ENCODE results near the gene VOPP1.

VOPP1 gene

DNA sequence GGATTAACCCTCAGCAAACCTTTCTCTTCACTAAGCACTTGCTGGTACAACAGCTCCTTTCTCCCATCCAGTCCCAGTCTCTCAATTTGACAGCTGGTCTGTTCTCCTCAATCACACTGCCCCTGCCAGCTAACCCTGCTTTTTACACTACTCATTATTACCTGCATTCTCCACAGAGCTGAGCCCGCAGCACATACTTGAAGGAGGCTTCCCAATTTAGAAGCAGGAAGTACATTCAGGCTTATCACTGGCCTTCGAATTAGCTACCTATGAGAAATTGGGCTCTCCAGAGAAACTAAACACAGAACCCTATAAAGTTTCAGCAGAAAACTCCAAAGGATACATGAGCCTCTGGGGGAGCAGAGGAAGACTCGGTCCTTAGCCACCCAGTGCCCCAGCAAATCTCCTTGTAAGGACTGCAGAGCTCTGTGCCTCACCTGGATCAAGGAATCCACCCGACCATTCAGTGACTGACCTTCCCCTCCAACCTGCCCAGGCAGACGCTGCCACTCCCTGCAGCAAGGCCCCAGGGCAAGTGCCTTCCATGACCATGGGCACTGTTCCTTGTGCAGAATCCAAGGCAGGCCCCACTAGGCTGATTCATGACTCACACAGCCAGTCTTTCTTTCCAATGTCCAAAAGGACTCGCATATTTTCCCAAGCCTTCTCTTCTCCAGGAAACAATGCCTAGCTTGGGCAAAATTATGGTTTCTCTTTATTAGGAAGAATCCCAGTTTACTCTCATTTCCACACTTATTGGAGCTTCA is 68.0 kb downstream of the VOPP1 start:
- H3K4me3 ChIP-seq (ENCODE audit: low read depth, low read length), result no peak overlapping the region
- TF ChIP-seq, protein P1, sequence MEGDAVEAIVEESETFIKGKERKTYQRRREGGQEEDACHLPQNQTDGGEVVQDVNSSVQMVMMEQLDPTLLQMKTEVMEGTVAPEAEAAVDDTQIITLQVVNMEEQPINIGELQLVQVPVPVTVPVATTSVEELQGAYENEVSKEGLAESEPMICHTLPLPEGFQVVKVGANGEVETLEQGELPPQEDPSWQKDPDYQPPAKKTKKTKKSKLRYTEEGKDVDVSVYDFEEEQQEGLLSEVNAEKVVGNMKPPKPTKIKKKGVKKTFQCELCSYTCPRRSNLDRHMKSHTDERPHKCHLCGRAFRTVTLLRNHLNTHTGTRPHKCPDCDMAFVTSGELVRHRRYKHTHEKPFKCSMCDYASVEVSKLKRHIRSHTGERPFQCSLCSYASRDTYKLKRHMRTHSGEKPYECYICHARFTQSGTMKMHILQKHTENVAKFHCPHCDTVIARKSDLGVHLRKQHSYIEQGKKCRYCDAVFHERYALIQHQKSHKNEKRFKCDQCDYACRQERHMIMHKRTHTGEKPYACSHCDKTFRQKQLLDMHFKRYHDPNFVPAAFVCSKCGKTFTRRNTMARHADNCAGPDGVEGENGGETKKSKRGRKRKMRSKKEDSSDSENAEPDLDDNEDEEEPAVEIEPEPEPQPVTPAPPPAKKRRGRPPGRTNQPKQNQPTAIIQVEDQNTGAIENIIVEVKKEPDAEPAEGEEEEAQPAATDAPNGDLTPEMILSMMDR (IDR thresholded peaks at IDR 0.05; ENCODE audit: low read depth, low read length, missing control alignments), result no peak
- DNase-seq (ENCODE audit: low read depth), result no peak

DNA sequence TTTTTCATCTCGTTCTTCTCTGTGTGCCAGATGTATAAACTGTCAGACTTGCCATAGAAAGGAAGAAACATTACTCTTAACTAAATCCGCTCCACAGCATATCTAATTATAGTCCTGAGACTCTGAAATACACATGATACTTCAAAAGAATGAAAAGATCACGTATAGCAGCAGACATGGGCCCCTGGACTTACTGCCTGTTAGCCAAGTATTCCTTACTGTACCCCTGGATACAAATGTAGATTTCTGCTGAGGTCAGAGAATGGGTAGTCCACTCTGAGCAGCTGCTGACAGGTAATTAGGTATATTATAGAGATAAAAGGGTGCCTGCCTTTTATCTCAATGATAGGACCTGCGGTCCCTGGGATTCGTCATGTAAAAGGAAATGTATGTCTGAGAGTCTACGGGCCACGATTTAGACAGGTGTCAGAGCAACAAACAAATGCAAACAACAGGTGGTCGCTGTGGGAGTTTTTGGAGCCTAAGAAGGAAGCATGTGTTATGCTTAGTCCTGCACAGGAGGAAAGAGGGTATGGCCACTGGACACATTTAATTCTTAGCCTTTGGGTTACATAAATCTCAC is 69.4 kb downstream of the VOPP1 start:
- H3K4me3 ChIP-seq (ENCODE audit: low read depth, low read length), result no peak overlapping the region
- no peak for DNase-seq (ENCODE audit: low read depth)
- TF ChIP-seq, protein P1 (IDR thresholded peaks at IDR 0.05; ENCODE audit: low read depth, low read length, missing control alignments), result no peak

DNA sequence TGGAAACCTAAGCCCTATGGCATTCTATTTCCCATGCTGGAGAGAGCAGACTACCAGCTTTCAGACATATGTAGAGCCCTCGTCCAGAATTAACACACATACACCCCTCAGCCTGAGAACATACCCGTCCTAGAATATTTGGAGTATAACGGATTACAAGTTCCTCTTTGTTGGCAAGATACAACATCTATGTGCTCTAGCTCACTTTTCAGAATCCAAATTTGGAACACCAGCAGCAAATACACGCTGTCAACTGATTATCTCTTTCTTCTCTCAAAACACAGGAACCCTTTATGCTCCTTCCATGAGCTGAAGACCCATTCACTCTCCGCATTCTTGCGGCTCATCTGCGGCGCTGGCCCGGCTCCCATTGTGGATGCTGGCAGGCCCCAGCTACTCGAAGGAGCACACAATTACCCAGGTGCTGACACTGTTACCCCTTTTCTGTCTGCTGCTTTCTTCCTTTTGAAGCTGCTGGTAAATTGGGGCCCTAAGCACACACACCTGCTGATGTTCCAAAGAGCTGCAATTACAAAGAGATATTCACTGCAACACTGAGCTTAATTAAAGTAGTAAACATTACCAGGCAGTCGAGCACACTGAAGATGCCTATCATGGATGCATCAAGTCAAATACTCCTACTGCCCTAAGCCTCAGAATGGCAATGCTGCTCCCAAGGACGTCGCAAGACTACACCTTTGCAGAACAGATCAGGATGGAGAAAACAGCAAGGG is 70.0 kb downstream of the VOPP1 start:
- H3K4me3 ChIP-seq (ENCODE audit: low read depth, low read length), result no peak overlapping the region
- TF ChIP-seq, protein P1 (IDR thresholded peaks at IDR 0.05; ENCODE audit: low read depth, low read length, missing control alignments), result no peak
- DNase-seq (ENCODE audit: low read depth), result no peak

DNA sequence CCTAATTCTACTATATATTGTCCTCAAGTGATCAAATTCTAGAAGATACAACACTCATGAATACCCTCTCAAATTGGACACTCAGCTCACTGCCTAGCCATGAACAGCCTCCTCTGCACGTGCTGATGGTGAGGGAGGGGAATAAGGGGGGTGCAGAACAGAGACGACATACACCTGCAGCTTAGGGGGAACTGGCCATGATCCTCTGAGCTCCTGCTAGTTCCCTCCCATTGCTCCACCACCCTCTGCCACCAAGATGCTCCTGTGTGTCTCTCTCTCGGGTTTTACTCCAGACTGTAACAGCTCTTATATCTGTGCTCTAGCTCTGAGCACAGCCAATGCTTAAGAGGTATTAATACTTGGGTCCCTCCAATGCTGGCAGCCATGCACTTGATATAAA is 70.7 kb downstream of the VOPP1 start:
- no peak for DNase-seq (ENCODE audit: low read depth)
- TF ChIP-seq, protein P1 (IDR thresholded peaks at IDR 0.05; ENCODE audit: low read depth, low read length, missing control alignments), result no peak
- H3K4me3 ChIP-seq (ENCODE audit: low read depth, low read length), result no peak overlapping the region

DNA sequence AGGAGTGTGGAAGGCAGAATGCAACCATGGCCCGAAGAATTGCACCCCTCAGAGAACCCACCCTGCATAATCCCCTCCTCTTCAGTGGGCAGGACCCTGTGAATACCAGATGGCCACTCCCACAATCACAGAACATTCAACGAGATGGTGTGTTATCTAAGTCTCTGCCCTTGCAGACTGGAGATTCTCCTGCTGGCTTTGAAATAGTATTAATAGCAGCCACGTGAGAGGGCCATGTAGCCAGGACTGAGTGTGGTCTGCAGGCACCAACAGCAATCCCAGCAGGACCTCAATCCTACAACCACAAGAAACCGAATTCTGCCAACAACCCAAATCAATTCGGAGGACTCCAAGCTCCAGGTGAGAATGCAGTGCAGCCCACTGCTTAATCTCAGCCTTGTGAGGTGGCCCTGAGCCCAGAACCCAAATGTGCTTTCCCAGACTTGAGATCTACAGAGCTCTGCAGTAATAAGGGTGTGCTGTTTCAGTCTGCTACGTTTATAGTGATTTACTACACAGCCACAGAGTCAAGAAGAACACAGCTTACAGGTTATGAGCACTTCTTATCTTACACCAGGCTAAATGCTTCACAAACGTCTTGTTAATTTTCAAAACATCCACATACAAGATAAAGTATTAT is 72.1 kb downstream of the VOPP1 start:
- H3K4me3 ChIP-seq (ENCODE audit: low read depth, low read length), result no peak overlapping the region
- TF ChIP-seq, protein P1 (IDR thresholded peaks at IDR 0.05; ENCODE audit: low read depth, low read length, missing control alignments), result no peak
- no peak for DNase-seq (ENCODE audit: low read depth)

DNA sequence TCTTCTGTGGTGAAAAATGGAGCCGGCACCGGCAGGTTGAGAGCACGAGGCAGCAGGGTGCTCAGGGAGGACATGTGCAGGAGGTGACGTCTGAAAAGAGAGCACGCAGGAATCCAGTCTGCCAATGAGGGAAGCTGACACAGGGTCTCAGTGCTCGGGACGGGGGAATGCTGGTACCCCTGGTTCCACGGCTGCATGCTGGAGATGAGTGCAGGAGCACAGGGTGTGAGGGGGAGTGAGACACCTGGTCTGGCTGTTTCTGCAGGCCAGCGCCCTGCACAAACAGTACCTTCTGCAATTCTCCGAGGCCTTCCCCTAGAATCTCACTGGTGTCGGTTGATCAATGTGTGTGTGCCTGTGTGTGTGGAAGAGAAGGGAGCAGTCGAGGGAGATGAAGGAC is 72.7 kb downstream of the VOPP1 start:
- TF ChIP-seq, protein P1 (IDR thresholded peaks at IDR 0.05; ENCODE audit: low read depth, low read length, missing control alignments), result no peak
- no peak for DNase-seq (ENCODE audit: low read depth)
- no peak overlapping the region for H3K4me3 ChIP-seq (ENCODE audit: low read depth, low read length)
